ENCODE data around the gene STX12. TPM values are rescaled to one million over a fixed set of nuclear protein-coding genes. Genes with fewer than 3 reads are reported as not detected.

Gene STX12
- total and polyA plus RNA-seq, 2 experiments from 2014 or later: 6.1 to 9.0 TPM

DNA sequence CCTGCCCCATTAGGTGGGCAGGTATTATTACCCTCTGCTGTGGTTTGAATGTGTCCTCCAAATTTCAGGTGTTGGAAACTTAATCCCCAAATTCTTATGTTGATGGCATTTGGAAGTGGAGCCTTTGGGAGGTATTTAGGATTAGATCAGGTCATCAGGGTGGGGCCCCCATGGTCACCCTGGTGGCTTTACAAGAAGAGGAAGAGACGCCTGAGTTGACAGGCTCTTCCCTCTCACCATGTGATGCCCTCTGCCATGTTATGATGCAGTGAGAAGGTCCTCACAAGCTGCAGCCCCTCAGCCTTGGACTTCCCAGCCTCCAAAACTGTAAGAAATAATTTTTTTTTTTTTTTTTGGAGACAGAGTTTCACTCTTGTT is 90.5 kb downstream of the STX12 start:
- Histone ChIP-seq H3K4me3 (no peak overlapping the region), H3K9me2 (ENCODE audit: insufficient read depth) (no peaks in the 10 kb centered on the region), H2AFZ (peak overlapping the region; percentile 91), H3F3A (replicated peaks; ENCODE audit: low read depth) (no peaks in the 10 kb centered on the region), H4K20me1 (replicated peaks; ENCODE audit: insufficient read depth) (no peaks in the 10 kb centered on the region), H3K27ac (ENCODE audit: low read depth) (no peak overlapping the region), H3K79me2 (replicated peaks; ENCODE audit: insufficient read depth) (no peaks in the 10 kb centered on the region), H3K4me1 (ENCODE audit: insufficient read depth) (no peaks in the 10 kb centered on the region; the same call in 1 of the 2 replicates), H3K4me2 (no peak overlapping the region), H3K27me3 (ENCODE audit: insufficient read depth) (no peaks in the 10 kb centered on the region), H3K36me3 (ENCODE audit: insufficient read depth) (no peaks in the 10 kb centered on the region)
- no peak for DNase-seq (ENCODE audit: low spot score)
- TF ChIP-seq JUNB (IDR thresholded peaks at IDR 0.05; ENCODE audit: unreplicated experiment) (no peak), POLR2AphosphoS5 (IDR thresholded peaks at IDR 0.05; ENCODE audit: low read depth) (no peak), NANOG (IDR thresholded peaks at IDR 0.05; ENCODE audit: borderline replicate concordance) (no peak), STAT1 (IDR thresholded peaks at IDR 0.05; ENCODE audit: unreplicated experiment) (no peak)
- TF ChIP-seq, protein P1, sequence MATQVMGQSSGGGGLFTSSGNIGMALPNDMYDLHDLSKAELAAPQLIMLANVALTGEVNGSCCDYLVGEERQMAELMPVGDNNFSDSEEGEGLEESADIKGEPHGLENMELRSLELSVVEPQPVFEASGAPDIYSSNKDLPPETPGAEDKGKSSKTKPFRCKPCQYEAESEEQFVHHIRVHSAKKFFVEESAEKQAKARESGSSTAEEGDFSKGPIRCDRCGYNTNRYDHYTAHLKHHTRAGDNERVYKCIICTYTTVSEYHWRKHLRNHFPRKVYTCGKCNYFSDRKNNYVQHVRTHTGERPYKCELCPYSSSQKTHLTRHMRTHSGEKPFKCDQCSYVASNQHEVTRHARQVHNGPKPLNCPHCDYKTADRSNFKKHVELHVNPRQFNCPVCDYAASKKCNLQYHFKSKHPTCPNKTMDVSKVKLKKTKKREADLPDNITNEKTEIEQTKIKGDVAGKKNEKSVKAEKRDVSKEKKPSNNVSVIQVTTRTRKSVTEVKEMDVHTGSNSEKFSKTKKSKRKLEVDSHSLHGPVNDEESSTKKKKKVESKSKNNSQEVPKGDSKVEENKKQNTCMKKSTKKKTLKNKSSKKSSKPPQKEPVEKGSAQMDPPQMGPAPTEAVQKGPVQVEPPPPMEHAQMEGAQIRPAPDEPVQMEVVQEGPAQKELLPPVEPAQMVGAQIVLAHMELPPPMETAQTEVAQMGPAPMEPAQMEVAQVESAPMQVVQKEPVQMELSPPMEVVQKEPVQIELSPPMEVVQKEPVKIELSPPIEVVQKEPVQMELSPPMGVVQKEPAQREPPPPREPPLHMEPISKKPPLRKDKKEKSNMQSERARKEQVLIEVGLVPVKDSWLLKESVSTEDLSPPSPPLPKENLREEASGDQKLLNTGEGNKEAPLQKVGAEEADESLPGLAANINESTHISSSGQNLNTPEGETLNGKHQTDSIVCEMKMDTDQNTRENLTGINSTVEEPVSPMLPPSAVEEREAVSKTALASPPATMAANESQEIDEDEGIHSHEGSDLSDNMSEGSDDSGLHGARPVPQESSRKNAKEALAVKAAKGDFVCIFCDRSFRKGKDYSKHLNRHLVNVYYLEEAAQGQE (IDR thresholded peaks at IDR 0.05; ENCODE audit: unreplicated experiment): no peak
- TF ChIP-seq, protein P2, sequence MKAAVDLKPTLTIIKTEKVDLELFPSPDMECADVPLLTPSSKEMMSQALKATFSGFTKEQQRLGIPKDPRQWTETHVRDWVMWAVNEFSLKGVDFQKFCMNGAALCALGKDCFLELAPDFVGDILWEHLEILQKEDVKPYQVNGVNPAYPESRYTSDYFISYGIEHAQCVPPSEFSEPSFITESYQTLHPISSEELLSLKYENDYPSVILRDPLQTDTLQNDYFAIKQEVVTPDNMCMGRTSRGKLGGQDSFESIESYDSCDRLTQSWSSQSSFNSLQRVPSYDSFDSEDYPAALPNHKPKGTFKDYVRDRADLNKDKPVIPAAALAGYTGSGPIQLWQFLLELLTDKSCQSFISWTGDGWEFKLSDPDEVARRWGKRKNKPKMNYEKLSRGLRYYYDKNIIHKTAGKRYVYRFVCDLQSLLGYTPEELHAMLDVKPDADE (IDR thresholded peaks at IDR 0.05): no peak
- Mint-ChIP-seq H3K27ac (no peak overlapping the region), H3K36me3 (ENCODE audit: low read depth) (no peaks in the 10 kb centered on the region), H3K4me1 (peaks cover 4% of the 10 kb centered on the region), H3K4me3 (no peak overlapping the region), H3K9me3 (no peaks in the 10 kb centered on the region), H3K27me3 (ENCODE audit: insufficient read depth, low read depth, poor library complexity) (peaks cover 7% of the 10 kb centered on the region)
- ATAC-seq: no peak

GRCh38 chr1:27864264-27864895 is 91.4 kb downstream of the STX12 start:
- Mint-ChIP-seq H3K27ac (no peak overlapping the region), H3K4me3 (no peak overlapping the region), H3K4me1 (no peaks in the 10 kb centered on the region), H3K9me3 (no peaks in the 10 kb centered on the region), H3K36me3 (ENCODE audit: low read depth) (no peaks in the 10 kb centered on the region), H3K27me3 (ENCODE audit: insufficient read depth, low read depth, poor library complexity) (peaks cover 2% of the 10 kb centered on the region)
- H2AFZ ChIP-seq: no peak overlapping the region
- no peak for DNase-seq (ENCODE audit: low spot score)
- 0 out of 2 replicates have a peak, but pooled peaks cover 3% of the 10 kb centered on the region for H3F3A ChIP-seq (replicated peaks; ENCODE audit: low read depth)
- H3K4me3 ChIP-seq: no peak overlapping the region
- H4K20me1 ChIP-seq (replicated peaks; ENCODE audit: insufficient read depth): no peaks in the 10 kb centered on the region
- no peaks in the 10 kb centered on the region for H3K79me2 ChIP-seq (replicated peaks; ENCODE audit: insufficient read depth)
- H3K4me2 ChIP-seq: no peak overlapping the region
- no peaks in the 10 kb centered on the region for H3K9me2 ChIP-seq (ENCODE audit: insufficient read depth)
- no peaks in the 10 kb centered on the region for H3K4me1 ChIP-seq (ENCODE audit: insufficient read depth)
- H3K36me3 ChIP-seq (ENCODE audit: insufficient read depth): no peaks in the 10 kb centered on the region
- no peaks in the 10 kb centered on the region for H3K27me3 ChIP-seq (ENCODE audit: insufficient read depth)
- H3K27ac ChIP-seq (ENCODE audit: low read depth): no peak overlapping the region
- no peak for ATAC-seq
- no peak for TF ChIP-seq EZH2phosphoT487 (IDR thresholded peaks at IDR 0.05; ENCODE audit: unreplicated experiment)
- no peak for TF ChIP-seq ZNF462 (CRISPR knock-in tag; IDR thresholded peaks at IDR 0.05)
- no peak for TF ChIP-seq STAT1 (IDR thresholded peaks at IDR 0.05; ENCODE audit: unreplicated experiment)
- TF ChIP-seq POLR2AphosphoS5 (IDR thresholded peaks at IDR 0.05; ENCODE audit: low read depth): no peak
- no peak for TF ChIP-seq ZNF114 (CRISPR knock-in tag; IDR thresholded peaks at IDR 0.05)
- no peak for TF ChIP-seq CREB1 (CRISPR knock-in tag; IDR thresholded peaks at IDR 0.05; ENCODE audit: low read depth)
- TF ChIP-seq ZNF331 (CRISPR knock-in tag; IDR thresholded peaks at IDR 0.05; ENCODE audit: low read depth): no peak
- TF ChIP-seq EZH2 (IDR thresholded peaks at IDR 0.05; ENCODE audit: low read depth, unreplicated experiment): no peak

Measured in GM23338 (cell line).